Neuronal stem cell (in vitro differentiated cells): Measurements from ENCODE around the gene EPAS1.

Experiments used
- DNase-seq: peaks from one replicate; pipeline ENCODE4 v3.0.0-alpha.2; 2013; ENCODE audit warnings: low spot score
- H2AFZ ChIP-seq: one replicate; pipeline ENCODE4 v1.6.1; 2013; ENCODE audit warnings: mild to moderate bottlenecking, low read length, inconsistent platforms
- H2AK5ac ChIP-seq: 2 replicates; pipeline ENCODE4 v1.6.1; 2013; ENCODE audit warnings: low read depth, mild to moderate bottlenecking, inconsistent platforms, low read length, moderate library complexity, mixed read lengths
- H2BK120ac ChIP-seq: 2 replicates; pipeline ENCODE4 v1.6.1; 2013; ENCODE audit warnings: low read depth, mild to moderate bottlenecking, inconsistent platforms, low read length, moderate library complexity, mixed read lengths
- H2BK12ac ChIP-seq: one replicate; pipeline ENCODE4 v1.6.1; 2013; ENCODE audit warnings: low read length, inconsistent platforms
- H2BK15ac ChIP-seq: 2 replicates; pipeline ENCODE4 v1.6.1; 2013; ENCODE audit warnings: mild to moderate bottlenecking, low read length, inconsistent platforms, mixed read lengths
- H2BK5ac ChIP-seq: one replicate; pipeline ENCODE4 v1.6.1; 2013; ENCODE audit warnings: inconsistent platforms, mild to moderate bottlenecking, low read length, moderate library complexity
- H3K14ac ChIP-seq: one replicate; pipeline ENCODE4 v1.6.1; 2013; ENCODE audit warnings: low read length, inconsistent platforms
- H3K18ac ChIP-seq: 2 replicates; pipeline ENCODE4 v1.6.1; 2013; ENCODE audit warnings: low read length, inconsistent platforms
- H3K23ac ChIP-seq: 2 replicates; pipeline ENCODE4 v1.6.1; 2013; ENCODE audit warnings: low read depth, mild to moderate bottlenecking, mixed read lengths, low read length, inconsistent platforms; ENCODE audit not compliant: poor library complexity
- H3K27ac ChIP-seq: replicated peaks from 3 replicates; pipeline ENCODE4 v1.5.1; 2013; ENCODE audit warnings: low read length, inconsistent platforms
- H3K27me3 ChIP-seq, 3 experiments: 2 replicates each; pipeline ENCODE4 v1.6.1; 2013; ENCODE audit warnings: low read length in 3 of 3, mild to moderate bottlenecking in 2 of 3, inconsistent platforms in 1 of 3, low read depth in 1 of 3, mixed read lengths in 1 of 3, moderate library complexity in 1 of 3; ENCODE audit not compliant: control insufficient read depth in 3 of 3, insufficient read depth in 3 of 3
- H3K36me3 ChIP-seq, 2 donors: replicated peaks in 1 of 2; 2 replicates each; pipeline ENCODE4 v1.6.1; 2013; ENCODE audit warnings: low read length in 2 of 2; ENCODE audit not compliant: control insufficient read depth in 2 of 2, insufficient read depth in 2 of 2
- H3K4ac ChIP-seq: 2 replicates; pipeline ENCODE4 v1.6.1; 2013; ENCODE audit warnings: inconsistent platforms, mild to moderate bottlenecking, low read length, moderate library complexity
- H3K4me1 ChIP-seq, 2 donors: 1 replicate in 1 of 2; 2 replicates in 1 of 2; pipeline ENCODE4 v1.6.1; 2013; ENCODE audit warnings: low read length in 2 of 2, low read depth in 1 of 2; ENCODE audit not compliant: control insufficient read depth in 2 of 2, insufficient read depth in 1 of 2
- H3K4me2 ChIP-seq: one replicate; pipeline ENCODE4 v1.6.1; 2013; ENCODE audit warnings: mild to moderate bottlenecking, low read length, inconsistent platforms; ENCODE audit not compliant: insufficient read depth, poor library complexity, severe bottlenecking
- H3K4me3 ChIP-seq, 2 donors: 2 replicates each; pipeline ENCODE4 v1.5.1; 2013; ENCODE audit warnings: low read length in 2 of 2, mild to moderate bottlenecking in 2 of 2, inconsistent platforms in 1 of 2, moderate library complexity in 1 of 2
- H3K79me1 ChIP-seq: one replicate; pipeline ENCODE4 v1.6.1; 2013; ENCODE audit warnings: low read depth, mild to moderate bottlenecking, inconsistent platforms, low read length, moderate library complexity
- H3K9ac ChIP-seq: one replicate; pipeline ENCODE4 v1.6.1; 2013; ENCODE audit warnings: mild to moderate bottlenecking, low read depth, low read length, inconsistent platforms; ENCODE audit not compliant: poor library complexity
- H3K9me3 ChIP-seq, 2 donors: replicated peaks in 1 of 2; 2 replicates each; pipeline versions ENCODE3 to v1.6.1; 2013; ENCODE audit warnings: low read length in 2 of 2, mild to moderate bottlenecking in 2 of 2, inconsistent platforms in 1 of 2, low read depth in 1 of 2, mixed read lengths in 1 of 2, moderate library complexity in 1 of 2; ENCODE audit not compliant: control insufficient read depth in 2 of 2, insufficient read depth in 1 of 2
- H4K8ac ChIP-seq: one replicate; pipeline ENCODE4 v1.6.1; 2013; ENCODE audit warnings: low read depth, mild to moderate bottlenecking, inconsistent platforms, low read length, moderate library complexity
- H4K91ac ChIP-seq: one replicate; pipeline ENCODE4 v1.6.1; 2013; ENCODE audit warnings: low read length, low read depth, mild to moderate bottlenecking, inconsistent platforms; ENCODE audit not compliant: poor library complexity
- WGBS, 2 donors: extraction: QIAGEN DNeasy Blood & Tissue Kit; methylation state at CpG; one replicate each; pipeline ENCODE4 v1.1.7; 2013; ENCODE audit warnings: missing lambda C conversion rate in 2 of 2, mixed read lengths in 1 of 2; ENCODE audit not compliant: insufficient read length in 2 of 2, insufficient replicate concordance in 1 of 2; ENCODE audit errors: extremely low coverage in 2 of 2; 5-methylcytosine and 5-hydroxymethylcytosine counted together

Gene EPAS1

GRCh38 chr2:46388881-46389280 is 91.7 kb downstream of the EPAS1 start:
- no CpG with 5 or more reads among the region's 5 CpGs for WGBS, 2 donors
- no peak for DNase-seq
- H3K4me3 ChIP-seq = no peak overlapping the region

GRCh38 chr2:46389417-46389916 is 92.3 kb downstream of the EPAS1 start:
- H4K91ac ChIP-seq = no peak overlapping the region
- H3K4ac ChIP-seq = no peak overlapping the region
- H3K18ac ChIP-seq = peak overlapping the region; percentile 84
- H3K4me3 ChIP-seq = no peak overlapping the region
- H2BK120ac ChIP-seq = no peak overlapping the region
- H2AFZ ChIP-seq = no peak overlapping the region
- no peaks in the 10 kb centered on the region for H3K9me3 ChIP-seq
- no peak overlapping the region for H3K9ac ChIP-seq
- H3K27me3 ChIP-seq = peaks cover 0 to 3% (median 0%) of the 10 kb centered on the region in 3 experiments
- peaks cover 0 to 7% of the 10 kb centered on the region in 2 donors for H3K4me1 ChIP-seq
- H2BK15ac ChIP-seq = no peak overlapping the region
- H4K8ac ChIP-seq = no peak overlapping the region
- no peaks in the 10 kb centered on the region for H3K36me3 ChIP-seq
- H3K23ac ChIP-seq = no peak overlapping the region
- no peak overlapping the region for H2BK5ac ChIP-seq
- no peaks in the 10 kb centered on the region for H3K79me1 ChIP-seq
- H2BK12ac ChIP-seq = no peak overlapping the region
- no peak overlapping the region for H2AK5ac ChIP-seq
- no peak overlapping the region for H3K14ac ChIP-seq
- no CpG with 5 or more reads among the region's 13 CpGs for WGBS, 2 donors
- no peak overlapping the region for H3K27ac ChIP-seq
- H3K4me2 ChIP-seq = no peak overlapping the region
- no peak for DNase-seq

More at GRCh38 chr2:46388881-46389280, 91.7 kb downstream of the EPAS1 start:
- Histone ChIP-seq H3K4me2 (no peak overlapping the region), H2AFZ (no peak overlapping the region), H2BK15ac (no peak overlapping the region), H3K4me1 (peaks cover 0 to 7% of the 10 kb centered on the region in 2 donors), H4K91ac (no peak overlapping the region), H3K27me3 (peaks cover 0 to 3% (median 0%) of the 10 kb centered on the region in 3 experiments), H3K23ac (no peak overlapping the region), H3K18ac (no peak overlapping the region), H2BK12ac (no peak overlapping the region), H3K79me1 (no peaks in the 10 kb centered on the region), H4K8ac (no peak overlapping the region), H3K9me3 (no peaks in the 10 kb centered on the region), H3K14ac (no peak overlapping the region), H3K27ac (no peak overlapping the region), H2BK5ac (no peak overlapping the region), H2AK5ac (no peak overlapping the region), H2BK120ac (no peak overlapping the region), H3K4ac (no peak overlapping the region), H3K9ac (no peak overlapping the region), H3K36me3 (no peaks in the 10 kb centered on the region)

GRCh38 chr2:46390036-46390435 is 92.8 kb downstream of the EPAS1 start:
- Histone ChIP-seq H3K18ac (no peak overlapping the region), H2AK5ac (no peak overlapping the region), H3K4ac (no peak overlapping the region), H2AFZ (no peak overlapping the region), H3K9ac (no peak overlapping the region), H2BK12ac (no peak overlapping the region), H3K4me2 (no peak overlapping the region), H3K27ac (no peak overlapping the region), H2BK5ac (no peak overlapping the region), H2BK120ac (no peak overlapping the region), H3K36me3 (no peaks in the 10 kb centered on the region), H2BK15ac (no peak overlapping the region), H3K4me3 (no peak overlapping the region), H3K79me1 (no peaks in the 10 kb centered on the region), H3K27me3 (peaks cover 0 to 6% (median 0%) of the 10 kb centered on the region in 3 experiments), H4K91ac (no peak overlapping the region), H4K8ac (no peak overlapping the region), H3K4me1 (peaks cover 0 to 7% of the 10 kb centered on the region in 2 donors), H3K23ac (no peak overlapping the region), H3K14ac (no peak overlapping the region), H3K9me3 (no peaks in the 10 kb centered on the region)
- no peak for DNase-seq
- WGBS, 2 donors = no CpG with 5 or more reads among the region's 3 CpGs

GRCh38 chr2:46390901-46391395 is 93.7 kb downstream of the EPAS1 start:
- H3K9ac ChIP-seq = no peak overlapping the region
- no peaks in the 10 kb centered on the region for H3K36me3 ChIP-seq
- no peak overlapping the region for H3K27ac ChIP-seq
- no peak overlapping the region for H4K91ac ChIP-seq
- no peaks in the 10 kb centered on the region for H3K9me3 ChIP-seq
- no peaks in the 10 kb centered on the region for H3K79me1 ChIP-seq
- H2BK5ac ChIP-seq = no peak overlapping the region
- H3K4me1 ChIP-seq = peaks cover 0 to 7% of the 10 kb centered on the region in 2 donors
- no peak overlapping the region for H2BK120ac ChIP-seq
- H3K23ac ChIP-seq = no peak overlapping the region
- H3K14ac ChIP-seq = no peak overlapping the region
- H2AFZ ChIP-seq = no peak overlapping the region
- no peak overlapping the region for H3K4ac ChIP-seq
- no CpG with 5 or more reads among the region's 7 CpGs for WGBS, 2 donors
- no peak overlapping the region for H2AK5ac ChIP-seq
- H4K8ac ChIP-seq = no peak overlapping the region
- H3K4me3 ChIP-seq = no peak overlapping the region
- no peak overlapping the region for H3K18ac ChIP-seq
- H2BK15ac ChIP-seq = no peak overlapping the region
- no peak overlapping the region for H3K4me2 ChIP-seq
- no peak overlapping the region for H2BK12ac ChIP-seq
- DNase-seq = no peak
- H3K27me3 ChIP-seq = peaks cover 0 to 10% (median 0%) of the 10 kb centered on the region in 3 experiments
